Measurements from ENCODE around the gene HNRNPL. TPM values are rescaled to one million over a fixed set of nuclear protein-coding genes. Genes with fewer than 3 reads are reported as not detected.

Gene HNRNPL
- polyA plus RNA-seq, 1 donor from 2014 or later: 315 TPM

GRCh38 chr19:38813323-38813722 lies 36.5 kb downstream of the HNRNPL start:
- Histone ChIP-seq H4K20me1 (ENCODE audit: insufficient read depth) (no peaks in the 10 kb centered on the region), H3K36me3 (ENCODE audit: insufficient read depth, low read length) (no peaks in the 10 kb centered on the region)

GRCh38 chr19:38812841-38813320 lies 36.9 kb downstream of the HNRNPL start, which contains the start of gene LGALS4:
Gene LGALS4, minus strand, starts transcription at chr19:38812945. Its CDS starts 59 bp downstream, at chr19:38812886.
- Histone ChIP-seq H3F3A (ENCODE audit: insufficient read depth, low read length, poor library complexity, severe bottlenecking) (no peaks in the 10 kb centered on the region), H2AFZ (ENCODE audit: low read depth, low read length) (no peak within 1 kb of the TSS), H4K20me1 (ENCODE audit: insufficient read depth) (no peaks in the 10 kb centered on the region), H3K4me2 (ENCODE audit: low read length) (no peak within 1 kb of the TSS), H3K27ac (ENCODE audit: low read length) (no peak within 1 kb of the TSS), H3K9ac (ENCODE audit: low read length) (no peak within 1 kb of the TSS), H3K36me3 (ENCODE audit: insufficient read depth, low read length) (no peaks in the 10 kb centered on the region), H3K27me3 (ENCODE audit: insufficient read depth, low read depth, low read length) (no peaks in the 10 kb centered on the region), H3K4me3 (ENCODE audit: low read length) (no peak within 1 kb of the TSS), H3K9me3 (ENCODE audit: low read length) (no peaks in the 10 kb centered on the region), H3K79me2 (replicated peaks; ENCODE audit: insufficient read depth, low read length) (no peaks in the 10 kb centered on the region), H3K9me2 (ENCODE audit: insufficient read depth, low read length) (no peaks in the 10 kb centered on the region)
- TF ChIP-seq, protein P1, sequence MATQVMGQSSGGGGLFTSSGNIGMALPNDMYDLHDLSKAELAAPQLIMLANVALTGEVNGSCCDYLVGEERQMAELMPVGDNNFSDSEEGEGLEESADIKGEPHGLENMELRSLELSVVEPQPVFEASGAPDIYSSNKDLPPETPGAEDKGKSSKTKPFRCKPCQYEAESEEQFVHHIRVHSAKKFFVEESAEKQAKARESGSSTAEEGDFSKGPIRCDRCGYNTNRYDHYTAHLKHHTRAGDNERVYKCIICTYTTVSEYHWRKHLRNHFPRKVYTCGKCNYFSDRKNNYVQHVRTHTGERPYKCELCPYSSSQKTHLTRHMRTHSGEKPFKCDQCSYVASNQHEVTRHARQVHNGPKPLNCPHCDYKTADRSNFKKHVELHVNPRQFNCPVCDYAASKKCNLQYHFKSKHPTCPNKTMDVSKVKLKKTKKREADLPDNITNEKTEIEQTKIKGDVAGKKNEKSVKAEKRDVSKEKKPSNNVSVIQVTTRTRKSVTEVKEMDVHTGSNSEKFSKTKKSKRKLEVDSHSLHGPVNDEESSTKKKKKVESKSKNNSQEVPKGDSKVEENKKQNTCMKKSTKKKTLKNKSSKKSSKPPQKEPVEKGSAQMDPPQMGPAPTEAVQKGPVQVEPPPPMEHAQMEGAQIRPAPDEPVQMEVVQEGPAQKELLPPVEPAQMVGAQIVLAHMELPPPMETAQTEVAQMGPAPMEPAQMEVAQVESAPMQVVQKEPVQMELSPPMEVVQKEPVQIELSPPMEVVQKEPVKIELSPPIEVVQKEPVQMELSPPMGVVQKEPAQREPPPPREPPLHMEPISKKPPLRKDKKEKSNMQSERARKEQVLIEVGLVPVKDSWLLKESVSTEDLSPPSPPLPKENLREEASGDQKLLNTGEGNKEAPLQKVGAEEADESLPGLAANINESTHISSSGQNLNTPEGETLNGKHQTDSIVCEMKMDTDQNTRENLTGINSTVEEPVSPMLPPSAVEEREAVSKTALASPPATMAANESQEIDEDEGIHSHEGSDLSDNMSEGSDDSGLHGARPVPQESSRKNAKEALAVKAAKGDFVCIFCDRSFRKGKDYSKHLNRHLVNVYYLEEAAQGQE (IDR thresholded peaks at IDR 0.05; ENCODE audit: borderline replicate concordance): no peak
- TF ChIP-seq RAD21 (conservative IDR thresholded peaks at IDR 0.05): no peak
- no peak for TF ChIP-seq SMC3 (conservative IDR thresholded peaks at IDR 0.05; ENCODE audit: poor library complexity)
- TF ChIP-seq POLR2AphosphoS5 (IDR thresholded peaks at IDR 0.05): no peak
- TF ChIP-seq TAF1 (IDR thresholded peaks at IDR 0.05; ENCODE audit: low read depth): no peak
- TF ChIP-seq EP300 (conservative IDR thresholded peaks at IDR 0.05; ENCODE audit: poor library complexity, severe bottlenecking): no peak
- TF ChIP-seq, protein P2, sequence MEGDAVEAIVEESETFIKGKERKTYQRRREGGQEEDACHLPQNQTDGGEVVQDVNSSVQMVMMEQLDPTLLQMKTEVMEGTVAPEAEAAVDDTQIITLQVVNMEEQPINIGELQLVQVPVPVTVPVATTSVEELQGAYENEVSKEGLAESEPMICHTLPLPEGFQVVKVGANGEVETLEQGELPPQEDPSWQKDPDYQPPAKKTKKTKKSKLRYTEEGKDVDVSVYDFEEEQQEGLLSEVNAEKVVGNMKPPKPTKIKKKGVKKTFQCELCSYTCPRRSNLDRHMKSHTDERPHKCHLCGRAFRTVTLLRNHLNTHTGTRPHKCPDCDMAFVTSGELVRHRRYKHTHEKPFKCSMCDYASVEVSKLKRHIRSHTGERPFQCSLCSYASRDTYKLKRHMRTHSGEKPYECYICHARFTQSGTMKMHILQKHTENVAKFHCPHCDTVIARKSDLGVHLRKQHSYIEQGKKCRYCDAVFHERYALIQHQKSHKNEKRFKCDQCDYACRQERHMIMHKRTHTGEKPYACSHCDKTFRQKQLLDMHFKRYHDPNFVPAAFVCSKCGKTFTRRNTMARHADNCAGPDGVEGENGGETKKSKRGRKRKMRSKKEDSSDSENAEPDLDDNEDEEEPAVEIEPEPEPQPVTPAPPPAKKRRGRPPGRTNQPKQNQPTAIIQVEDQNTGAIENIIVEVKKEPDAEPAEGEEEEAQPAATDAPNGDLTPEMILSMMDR (IDR thresholded peaks at IDR 0.05; ENCODE audit: poor library complexity, severe bottlenecking): no peak
- TF ChIP-seq MXI1 (conservative IDR thresholded peaks at IDR 0.05; ENCODE audit: poor library complexity, severe bottlenecking): no peak
- no peak for TF ChIP-seq EZH2 (IDR thresholded peaks at IDR 0.05; ENCODE audit: borderline replicate concordance, insufficient read depth, low read length, poor library complexity, severe bottlenecking)

More at GRCh38 chr19:38813323-38813722, 36.5 kb downstream of the HNRNPL start:
- H2AFZ ChIP-seq (ENCODE audit: low read depth, low read length): no peak overlapping the region
- no peaks in the 10 kb centered on the region for H3K27me3 ChIP-seq (ENCODE audit: insufficient read depth, low read depth, low read length)
- no peak overlapping the region for H3K27ac ChIP-seq (ENCODE audit: low read length)
- H3K79me2 ChIP-seq (replicated peaks; ENCODE audit: insufficient read depth, low read length): no peaks in the 10 kb centered on the region
- H3K9ac ChIP-seq (ENCODE audit: low read length): no peak overlapping the region
- H3F3A ChIP-seq (ENCODE audit: insufficient read depth, low read length, poor library complexity, severe bottlenecking): no peaks in the 10 kb centered on the region
- H3K4me2 ChIP-seq (ENCODE audit: low read length): no peak overlapping the region
- no peak overlapping the region for H3K4me3 ChIP-seq (ENCODE audit: low read length)
- no peaks in the 10 kb centered on the region for H3K9me3 ChIP-seq (ENCODE audit: low read length)
- TF ChIP-seq, protein P2 (IDR thresholded peaks at IDR 0.05; ENCODE audit: poor library complexity, severe bottlenecking): no peak
- TF ChIP-seq EP300 (conservative IDR thresholded peaks at IDR 0.05; ENCODE audit: poor library complexity, severe bottlenecking) (no peak), TAF1 (IDR thresholded peaks at IDR 0.05; ENCODE audit: low read depth) (no peak), EZH2 (IDR thresholded peaks at IDR 0.05; ENCODE audit: borderline replicate concordance, insufficient read depth, low read length, poor library complexity, severe bottlenecking) (no peak), SMC3 (conservative IDR thresholded peaks at IDR 0.05; ENCODE audit: poor library complexity) (no peak), RAD21 (conservative IDR thresholded peaks at IDR 0.05) (no peak), MXI1 (conservative IDR thresholded peaks at IDR 0.05; ENCODE audit: poor library complexity, severe bottlenecking) (no peak), POLR2AphosphoS5 (IDR thresholded peaks at IDR 0.05) (no peak)
- TF ChIP-seq, protein P1 (IDR thresholded peaks at IDR 0.05; ENCODE audit: borderline replicate concordance): no peak
- no peaks in the 10 kb centered on the region for H3K9me2 ChIP-seq (ENCODE audit: insufficient read depth, low read length)

Data from neural cell (in vitro differentiated cells).